Right cardiac atrium (tissue), 5 donors: ENCODE data around the gene PRKN. TPM values are rescaled to one million over a fixed set of nuclear protein-coding genes. Genes with fewer than 3 reads are reported as not detected.

Experiments
- ATAC-seq, 2 donors: fragments of 200-7000 bp; cut with Tn5 transposase; one replicate each; pipeline versions ENCODE4 v1.8.0 to v1.9.1; 2020; ENCODE audit warnings: moderate library complexity in 2 of 2, mild to moderate bottlenecking in 1 of 2
- DNase-seq, 3 donors: peaks; one replicate each; pipeline ENCODE4 v3.0.0-alpha.2; 2020
- H3K27ac ChIP-seq: one replicate; pipeline ENCODE4 v1.5.1; 2013; ENCODE audit warnings: mild to moderate bottlenecking, low read length, control low read depth, moderate library complexity
- H3K27me3 ChIP-seq: one replicate; pipeline ENCODE4 v1.6.1; 2013; ENCODE audit not compliant: control insufficient read depth, insufficient read depth
- H3K4me1 ChIP-seq: one replicate; pipeline ENCODE4 v1.6.1; 2013; ENCODE audit warnings: low read length; ENCODE audit not compliant: control insufficient read depth, insufficient read depth
- H3K4me3 ChIP-seq: one replicate; pipeline ENCODE4 v1.5.1; 2013; ENCODE audit warnings: low read length, control low read depth
- H3K9me3 ChIP-seq: one replicate; pipeline ENCODE4 v1.6.1; 2013; ENCODE audit warnings: low read length; ENCODE audit not compliant: control insufficient read depth
- WGBS: extraction: QIAGEN DNeasy Blood & Tissue Kit; methylation state at CpG from one replicate; pipeline ENCODE4 v1.1.7; 2013; 5-methylcytosine and 5-hydroxymethylcytosine counted together
- intact Hi-C, 4 donors: fragments of 100-400 bp; cut with DNase I; formaldehyde crosslinking; loops; one replicate each; pipeline versions ENCODE4 v1.11.0 to v1.14.0; 2022 to 2023
- polyA plus RNA-seq: library from polyadenylated mRNA; stranded (reverse); fragments of 200-250 nt; gene quantifications from one replicate; pipeline ENCODE4 v1.2.3, GENCODE V29; 2013
- total RNA-seq, 4 donors: library from RNA; stranded (reverse); fragmentation: NEBNext Ultra II Directional; extraction: Animal tissue kit (Norgen Biotek cat#: 25700); gene quantifications; one replicate each; pipeline ENCODE4 v1.2.1, GENCODE V29; 2021
- donor health status: healthy with polysubstance abuse.
- donor health status: DM: no; HTN: yes; CAD: no.
- donor health status: DM: no; HTN: no; CAD: no.
- donor health status: DM: no; HTN: yes; CAD: no; lungs with severe emphysema.
- donor health status: DM: yes; HTN: yes; CAD: no.

PRKN gene
- total and polyA plus RNA-seq, 5 donors, result 9.6 to 33.0 (median 24.8) TPM

DNA sequence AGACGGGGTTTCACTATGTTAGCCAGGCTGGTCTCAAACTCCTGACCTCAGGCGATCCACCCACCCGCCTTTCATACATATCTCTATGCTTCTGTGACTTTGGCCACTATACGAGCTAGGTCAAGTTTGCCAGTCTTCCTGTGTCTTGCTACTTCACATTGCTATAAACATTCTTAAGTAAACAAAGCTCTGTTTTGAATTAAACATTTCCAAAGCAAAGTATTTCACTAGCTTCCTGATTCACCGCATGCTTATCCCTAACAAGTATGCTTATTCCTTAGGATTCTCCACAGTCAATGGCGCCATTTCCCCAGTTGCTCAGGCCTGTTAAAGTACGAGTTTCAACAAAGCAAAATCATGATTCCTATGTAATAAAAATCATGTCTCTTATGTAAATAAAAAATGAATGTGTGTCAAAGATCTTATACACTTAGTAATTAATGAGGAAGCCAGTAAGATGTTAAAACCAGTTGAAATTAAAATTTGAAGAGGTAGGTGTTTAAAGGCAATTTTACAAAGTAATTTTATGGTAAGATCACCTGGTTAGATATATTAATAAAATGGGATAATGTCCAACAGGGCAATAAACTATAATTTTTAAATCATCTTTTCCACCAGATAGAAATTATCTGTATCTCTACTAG is 88.5 kb downstream of the PRKN start:
- Histone ChIP-seq H3K4me1 (peaks cover under 1% of the 10 kb centered on the region), H3K27ac (no peak overlapping the region), H3K4me3 (no peak overlapping the region), H3K27me3 (no peaks in the 10 kb centered on the region), H3K9me3 (no peaks in the 10 kb centered on the region)
- intact Hi-C loops, result no loop called here
- ATAC-seq, result no peak
- no peak for DNase-seq
- WGBS, result 78% methylated on average over 7 of the region's 7 CpGs

DNA sequence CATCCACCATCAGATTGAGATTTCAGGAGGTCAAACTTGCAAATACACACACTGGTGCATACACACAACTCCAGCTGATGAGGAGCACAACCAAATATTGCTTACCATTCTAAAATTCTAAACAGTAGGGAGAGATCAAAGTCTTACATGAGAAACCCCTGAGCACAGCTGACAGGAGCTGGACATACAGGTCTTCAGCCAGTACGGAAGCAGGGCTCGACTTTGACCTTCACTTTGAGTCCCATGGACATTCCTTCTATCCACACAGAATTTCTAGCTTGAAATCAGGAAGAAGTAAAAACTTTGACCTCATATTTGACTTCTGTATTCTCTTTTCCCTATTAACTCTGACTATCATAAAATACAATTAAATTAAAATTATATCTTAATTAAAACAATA is 90.2 kb downstream of the PRKN start:
- H3K4me3 ChIP-seq, result no peak overlapping the region
- H3K9me3 ChIP-seq, result no peaks in the 10 kb centered on the region
- H3K27me3 ChIP-seq, result no peaks in the 10 kb centered on the region
- no peak for ATAC-seq
- intact Hi-C loops, result no loop called here
- DNase-seq, result no peak
- H3K27ac ChIP-seq, result no peak overlapping the region
- no peaks in the 10 kb centered on the region for H3K4me1 ChIP-seq
- WGBS, result 90% methylated on average over 2 of the region's 2 CpGs

DNA sequence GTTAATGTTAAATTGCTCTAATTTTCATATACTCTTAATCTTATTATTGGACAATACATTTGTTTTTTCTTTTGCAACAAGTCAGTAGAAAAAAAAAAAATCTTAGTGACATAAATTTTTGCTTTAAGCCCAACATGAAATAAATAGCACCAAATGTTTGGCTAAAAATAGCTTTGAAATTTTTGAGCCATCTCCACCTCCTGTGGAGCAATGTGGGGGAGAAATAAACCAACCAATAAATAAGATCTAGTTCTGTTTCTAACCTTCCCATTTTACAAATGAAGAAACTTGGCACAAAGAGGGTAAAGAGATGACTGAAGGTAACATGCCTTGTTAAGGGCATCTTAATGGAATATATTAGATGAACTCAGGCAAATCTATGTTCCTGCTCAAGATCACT is 91.4 kb downstream of the PRKN start:
- H3K4me3 ChIP-seq, result no peak overlapping the region
- ATAC-seq, result no peak
- H3K27ac ChIP-seq, result no peak overlapping the region
- no peaks in the 10 kb centered on the region for H3K4me1 ChIP-seq
- no peaks in the 10 kb centered on the region for H3K9me3 ChIP-seq
- intact Hi-C loops, result no loop called here
- no peaks in the 10 kb centered on the region for H3K27me3 ChIP-seq
- DNase-seq, result no peak

DNA sequence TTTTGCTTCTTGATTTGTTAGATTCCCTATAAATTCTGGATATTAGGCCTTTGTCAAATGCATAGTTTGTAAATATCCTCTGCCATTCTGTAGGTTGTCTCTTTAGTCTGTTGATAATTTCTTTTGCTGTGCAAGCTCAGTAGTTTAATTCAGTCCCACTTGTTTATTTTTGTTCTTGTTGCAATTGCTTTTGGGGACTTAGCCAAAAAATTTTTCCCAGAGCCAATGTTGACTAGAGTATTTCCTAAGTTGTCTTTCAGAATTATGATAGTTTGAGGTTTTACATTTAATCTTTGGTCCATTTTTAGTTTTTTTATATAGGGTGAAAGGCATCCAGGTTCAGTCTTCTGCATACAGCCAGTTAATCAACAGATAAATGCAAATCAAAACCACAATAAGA is 96.0 kb downstream of the PRKN start:
- Histone ChIP-seq H3K27ac (no peak overlapping the region), H3K4me1 (no peaks in the 10 kb centered on the region), H3K4me3 (no peak overlapping the region), H3K27me3 (no peaks in the 10 kb centered on the region), H3K9me3 (no peaks in the 10 kb centered on the region)
- DNase-seq (no peak), ATAC-seq (no peak)
- intact Hi-C loops, result no loop called here

DNA sequence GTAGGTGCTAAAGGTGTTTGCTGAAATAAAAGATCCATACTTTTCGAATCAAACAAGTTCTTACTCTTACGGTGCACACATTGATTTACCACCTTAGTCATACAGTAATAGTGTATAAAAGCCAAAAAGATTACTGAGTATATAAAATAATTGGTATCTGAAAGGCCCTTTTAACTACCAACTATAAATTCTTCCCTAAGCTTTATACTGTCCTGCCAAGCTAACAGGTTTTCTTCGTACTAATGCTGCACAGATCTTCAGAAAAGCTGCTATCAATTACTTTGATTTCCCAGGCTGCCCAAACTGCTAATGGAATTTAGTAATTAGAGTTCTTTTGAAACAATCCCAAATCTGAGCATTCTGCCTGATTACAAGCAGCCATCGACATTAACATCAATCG is 97.5 kb downstream of the PRKN start:
- Histone ChIP-seq H3K27me3 (no peaks in the 10 kb centered on the region), H3K27ac (no peak overlapping the region), H3K9me3 (no peaks in the 10 kb centered on the region), H3K4me1 (no peaks in the 10 kb centered on the region), H3K4me3 (no peak overlapping the region)
- ATAC-seq (no peak), DNase-seq (no peak)
- intact Hi-C loops, result no loop called here
- 97% methylated on average over 5 of the region's 5 CpGs for WGBS

DNA sequence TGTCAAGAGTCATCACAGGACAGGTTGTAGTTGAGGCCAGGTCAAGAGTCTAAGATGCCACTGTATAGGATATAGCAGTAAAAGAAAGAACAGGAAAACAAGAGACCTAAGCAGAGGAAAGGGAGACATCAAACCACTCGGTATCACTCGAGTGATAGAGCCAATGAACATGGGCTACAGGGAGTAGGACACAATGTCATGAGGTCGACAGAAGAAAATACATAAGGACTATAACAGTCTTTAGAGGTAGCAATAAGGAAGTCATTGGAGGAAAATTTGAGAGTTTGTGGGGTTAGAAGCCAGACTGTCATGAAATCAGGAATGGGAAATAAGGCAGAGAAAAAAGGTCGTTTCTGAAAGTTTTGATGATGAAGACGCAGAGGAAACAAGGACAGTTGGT is 99.7 kb downstream of the PRKN start:
- Histone ChIP-seq H3K27me3 (no peaks in the 10 kb centered on the region), H3K4me1 (no peaks in the 10 kb centered on the region), H3K27ac (no peak overlapping the region), H3K9me3 (no peaks in the 10 kb centered on the region), H3K4me3 (no peak overlapping the region)
- intact Hi-C loops, result no loop called here
- DNase-seq (no peak), ATAC-seq (no peak)
- WGBS, result 95% methylated on average over 5 of the region's 5 CpGs

DNA sequence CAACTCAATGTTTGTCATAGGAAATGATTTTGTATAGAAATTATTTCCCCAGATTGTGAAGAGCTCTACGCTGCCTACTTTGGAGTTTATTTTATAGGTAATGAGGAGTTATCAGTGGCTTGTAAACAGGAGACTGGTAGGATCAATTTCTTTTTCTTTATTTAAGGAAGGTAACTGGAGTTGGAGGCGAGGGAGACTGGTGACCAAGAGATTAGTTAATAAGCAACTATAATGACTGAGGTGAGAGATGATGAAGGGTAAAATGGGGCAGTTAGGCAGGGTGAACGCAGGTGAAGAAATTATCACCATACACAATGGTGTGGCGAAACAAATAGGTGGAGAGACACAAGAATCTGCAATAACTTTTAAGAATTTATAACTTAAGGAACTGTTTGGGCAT is 100.2 kb downstream of the PRKN start:
- intact Hi-C loops, result no loop called here
- Histone ChIP-seq H3K27ac (no peak overlapping the region), H3K4me1 (no peaks in the 10 kb centered on the region), H3K9me3 (no peaks in the 10 kb centered on the region), H3K27me3 (no peaks in the 10 kb centered on the region), H3K4me3 (no peak overlapping the region)
- ATAC-seq (no peak), DNase-seq (no peak)
- WGBS, result 86% methylated on average over 4 of the region's 4 CpGs

DNA sequence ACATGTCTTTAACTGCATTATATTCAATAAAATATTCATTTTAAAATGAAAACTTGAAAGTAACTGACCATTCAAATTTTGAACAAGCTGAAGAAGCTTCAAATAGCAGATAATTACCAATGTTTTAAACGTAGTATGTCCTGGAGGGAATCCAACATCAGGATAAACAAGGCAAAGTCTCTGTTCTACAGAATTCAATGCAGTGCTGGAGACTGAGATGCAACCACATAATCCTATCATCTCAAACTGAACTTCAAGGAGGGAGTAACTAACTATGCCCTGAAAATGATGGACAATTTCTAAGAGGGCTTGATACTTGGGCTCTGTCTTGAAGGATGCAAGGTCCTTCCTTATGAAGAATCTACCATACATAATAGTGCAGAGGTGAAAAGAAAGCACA is 100.7 kb downstream of the PRKN start:
- no peak overlapping the region for H3K27ac ChIP-seq
- H3K27me3 ChIP-seq, result no peaks in the 10 kb centered on the region
- H3K4me1 ChIP-seq, result no peaks in the 10 kb centered on the region
- ATAC-seq (no peak), DNase-seq (no peak)
- intact Hi-C loops, result no loop called here
- no peaks in the 10 kb centered on the region for H3K9me3 ChIP-seq
- H3K4me3 ChIP-seq, result no peak overlapping the region
- WGBS, result 56% methylated on average over 1 of the region's 1 CpG

DNA sequence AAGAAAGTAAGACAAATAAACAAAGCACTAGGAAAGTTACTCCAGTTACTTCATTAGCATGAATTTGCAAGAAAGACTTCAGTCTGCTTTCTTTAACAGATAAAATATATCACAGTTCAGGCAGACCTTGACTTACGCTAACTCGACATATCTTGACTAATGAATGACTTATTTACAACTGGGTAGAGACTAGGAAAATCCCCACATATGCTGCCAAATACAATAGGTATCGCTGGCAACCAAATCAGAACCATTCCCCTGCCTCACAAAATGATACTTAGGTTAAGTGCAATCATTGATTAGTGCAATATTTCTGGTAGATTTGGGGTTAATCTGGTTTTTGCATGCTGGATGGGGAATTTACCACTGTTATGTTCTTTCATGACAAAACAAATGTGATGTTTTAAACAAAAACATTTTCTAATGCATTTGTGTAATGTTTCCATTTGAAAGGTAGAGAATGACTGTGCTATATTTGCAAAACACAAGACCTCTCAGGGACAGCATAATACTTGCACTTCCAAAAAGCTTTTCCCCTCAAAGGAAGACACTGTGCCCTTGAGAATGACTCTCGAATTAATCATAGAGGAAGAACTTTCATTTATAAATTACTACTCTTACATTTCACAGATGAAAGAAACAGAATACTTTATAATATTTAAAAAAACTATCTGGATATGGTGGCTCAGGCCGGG is 101.6 kb downstream of the PRKN start:
- intact Hi-C loops, result no loop called here
- Histone ChIP-seq H3K4me1 (peaks cover 3% of the 10 kb centered on the region), H3K27me3 (no peaks in the 10 kb centered on the region), H3K9me3 (no peaks in the 10 kb centered on the region), H3K4me3 (no peak overlapping the region), H3K27ac (no peak overlapping the region)
- DNase-seq (no peak), ATAC-seq (no peak)
- WGBS, result 84% methylated on average over 5 of the region's 5 CpGs

DNA sequence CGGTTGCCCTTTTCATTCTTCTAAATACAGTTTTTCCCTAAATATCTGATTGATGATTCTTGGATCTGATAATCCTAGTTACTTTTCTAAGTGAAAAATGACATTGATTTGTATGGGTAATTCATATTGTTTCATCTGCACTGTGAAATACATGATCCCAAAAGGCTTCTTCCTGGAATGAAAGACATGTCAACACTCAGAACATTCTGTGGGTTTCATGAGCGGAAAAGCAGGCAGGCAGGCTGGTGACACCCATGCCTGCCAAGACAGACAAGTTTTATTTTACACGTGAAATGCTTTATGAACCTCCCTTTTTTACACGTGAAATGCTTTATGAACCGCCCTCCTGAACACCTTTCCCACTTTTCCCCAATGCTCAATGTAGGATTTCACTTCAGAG is 105.0 kb downstream of the PRKN start:
- no peaks in the 10 kb centered on the region for H3K9me3 ChIP-seq
- ATAC-seq (no peak), DNase-seq (no peak)
- no peak overlapping the region for H3K27ac ChIP-seq
- no peaks in the 10 kb centered on the region for H3K27me3 ChIP-seq
- no peak overlapping the region for H3K4me3 ChIP-seq
- H3K4me1 ChIP-seq, result peaks cover 3% of the 10 kb centered on the region
- 67% methylated on average over 5 of the region's 5 CpGs for WGBS
- intact Hi-C loops, result no loop called here

DNA sequence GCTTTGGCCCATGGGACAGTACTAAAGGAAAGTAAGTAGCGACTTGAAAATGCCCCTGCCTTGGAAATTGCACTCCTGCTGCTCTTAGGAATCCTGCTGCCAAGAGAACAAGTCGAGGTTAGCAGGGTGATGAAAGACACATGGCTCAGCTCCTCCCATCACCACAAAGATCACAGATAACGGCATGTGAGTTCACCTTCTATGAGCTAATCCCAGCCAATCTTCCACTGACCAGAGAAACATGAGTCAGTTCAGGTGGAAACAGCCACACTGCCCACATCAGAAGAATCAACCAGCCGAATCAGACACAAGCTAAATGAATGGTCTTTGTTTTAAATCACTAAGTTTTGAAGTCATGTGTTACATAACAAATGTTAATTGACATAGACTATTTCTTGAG is 106.3 kb downstream of the PRKN start:
- intact Hi-C loops, result no loop called here
- DNase-seq (no peak), ATAC-seq (peak; percentile 29 to 51)
- Histone ChIP-seq H3K4me3 (no peak overlapping the region), H3K4me1 (peaks cover 3% of the 10 kb centered on the region), H3K9me3 (no peaks in the 10 kb centered on the region), H3K27ac (no peak overlapping the region), H3K27me3 (no peaks in the 10 kb centered on the region)
- WGBS, result 54% methylated on average over 4 of the region's 4 CpGs

DNA sequence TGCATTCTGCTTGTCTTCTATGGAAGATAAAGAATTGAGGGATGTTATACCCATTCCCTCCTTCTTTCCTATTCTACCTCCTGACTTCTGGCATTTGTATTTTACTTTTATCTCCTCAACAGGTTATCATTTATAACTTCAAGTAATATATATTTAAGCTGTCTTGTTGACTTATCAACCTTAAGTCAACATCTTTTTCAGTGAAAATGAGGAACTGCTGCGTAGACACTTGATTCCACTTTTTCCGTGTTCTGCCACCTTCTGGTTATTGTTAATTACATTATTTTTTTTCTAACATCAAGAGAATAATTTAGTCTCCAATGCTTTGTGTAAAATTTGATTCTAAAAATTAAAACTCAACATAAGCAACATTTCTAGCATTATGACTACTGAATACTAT is 107.5 kb downstream of the PRKN start:
- no peak for DNase-seq
- H3K9me3 ChIP-seq, result no peaks in the 10 kb centered on the region
- ATAC-seq, result no peak
- WGBS, result 89% methylated on average over 2 of the region's 2 CpGs
- no peaks in the 10 kb centered on the region for H3K27me3 ChIP-seq
- H3K4me3 ChIP-seq, result no peak overlapping the region
- H3K4me1 ChIP-seq, result peaks cover 3% of the 10 kb centered on the region
- intact Hi-C loops, result no loop called here
- H3K27ac ChIP-seq, result no peak overlapping the region
